Prostate gland (tissue), 2 donors: ENCODE data around the gene RGS9.

ENCODE experiments used
- CTCF ChIP-seq, 4 experiments: fragments of 200-600 bp in 2 of 4; fragments of 450-650 bp in 2 of 4; sonication (generic) in 2 of 4; IDR thresholded peaks; 1 replicate in 3 of 4; 2 replicates in 1 of 4; pipeline ENCODE4 v1.5.1; 2016 to 2019; ENCODE audit warnings: antibody characterized with exemption in 4 of 4, mild to moderate bottlenecking in 2 of 4, moderate library complexity in 2 of 4
- POLR2AphosphoS5 ChIP-seq: sonication (generic); formaldehyde crosslinking; IDR thresholded peaks from one replicate; pipeline ENCODE4 v1.6.1; 2017; ENCODE audit warnings: antibody characterized with exemption

- no peak for TF ChIP-seq CTCF (IDR thresholded peaks at IDR 0.05)
- no peak for TF ChIP-seq POLR2AphosphoS5
These were observed 91.1 kb downstream of the RGS9 start for GRCh38 chr17:65228287-65228686.
